CD4-positive, alpha-beta T cell (primary cell): Measurements from ENCODE around the gene MPPED2. TPM values are rescaled to one million over a fixed set of nuclear protein-coding genes. Genes with fewer than 3 reads are reported as not detected.

Source experiments
- ATAC-seq: fragments of 200-7000 bp; cut with Tn5 transposase; one replicate; pipeline ENCODE4 v1.10.0; 2022; ENCODE audit warnings: mild to moderate bottlenecking; ENCODE audit not compliant: poor library complexity
- CTCF ChIA-PET: fragments of 350-600 bp; sonication (Branson Sonifier 250); formaldehyde crosslinking; loops from one replicate; lab custom pipeline; 2021; ENCODE audit warnings: antibody characterized with exemption, inconsistent platforms; lab: Charles Lee
- POLR2A ChIA-PET: fragments of 350-600 bp; sonication (Branson Sonifier 250); formaldehyde crosslinking; loops from one replicate; lab custom pipeline; 2021; ENCODE audit warnings: antibody characterized with exemption, inconsistent platforms; lab: Charles Lee
- DNase-seq, 14 experiments: peaks; one replicate each; pipeline ENCODE4 v3.0.0-alpha.2; 2013 to 2020; ENCODE audit warnings: mixed read lengths in 2 of 14
- H3K27ac ChIP-seq, 2 donors: one replicate each; pipeline versions ENCODE4 v1.5.1 to v1.7.0; 2013; ENCODE audit warnings: low read length in 2 of 2, low read depth in 1 of 2, mild to moderate bottlenecking in 1 of 2
- H3K27me3 ChIP-seq, 2 experiments: 1 replicate in 1 of 2; 2 replicates in 1 of 2; pipeline versions ENCODE4 v1.6.1 to v1.7.0; 2013; ENCODE audit warnings: low read length in 2 of 2, control low read depth in 1 of 2, mild to moderate bottlenecking in 1 of 2, moderate library complexity in 1 of 2; ENCODE audit not compliant: insufficient read depth in 2 of 2, control insufficient read depth in 1 of 2
- H3K36me3 ChIP-seq: one replicate; pipeline ENCODE4 v1.6.1; 2013; ENCODE audit warnings: low read length, control low read depth; ENCODE audit not compliant: insufficient read depth
- H3K4me1 ChIP-seq: one replicate; pipeline ENCODE4 v1.6.1; 2013; ENCODE audit warnings: low read length, control low read depth; ENCODE audit not compliant: insufficient read depth
- H3K4me3 ChIP-seq: one replicate; pipeline ENCODE4 v1.5.1; 2013; ENCODE audit warnings: mild to moderate bottlenecking, low read length, moderate library complexity
- H3K9me3 ChIP-seq, 2 experiments: 1 replicate in 1 of 2; 2 replicates in 1 of 2; pipeline versions ENCODE4 v1.6.1 to v1.7.0; 2013; ENCODE audit warnings: low read length in 2 of 2, mild to moderate bottlenecking in 2 of 2, control low read depth in 1 of 2, moderate library complexity in 1 of 2; ENCODE audit not compliant: control insufficient read depth in 1 of 2, insufficient read depth in 1 of 2
- H3K27ac Mint-ChIP-seq: one replicate; pipeline ENCODE4 v1.8.0; 2020; ENCODE audit warnings: mixed read lengths
- H3K27me3 Mint-ChIP-seq: one replicate; pipeline ENCODE4 v1.8.0; 2021; ENCODE audit warnings: mixed read lengths
- H3K36me3 Mint-ChIP-seq: one replicate; pipeline ENCODE4 v1.8.0; 2021; ENCODE audit warnings: low read depth, mixed read lengths
- H3K4me1 Mint-ChIP-seq: one replicate; pipeline ENCODE4 v1.8.0; 2021; ENCODE audit warnings: low read depth, mixed read lengths
- H3K4me3 Mint-ChIP-seq: one replicate; pipeline ENCODE4 v1.8.0; 2020; ENCODE audit warnings: mild to moderate bottlenecking, mixed read lengths
- H3K9me3 Mint-ChIP-seq: one replicate; pipeline ENCODE4 v1.8.0; 2020; ENCODE audit warnings: mixed read lengths
- CTCF ChIP-seq: fragments of 200-600 bp; IDR thresholded peaks from one replicate; pipeline ENCODE4 v1.8.0; 2022; ENCODE audit warnings: antibody characterized with exemption, mild to moderate bottlenecking
- intact Hi-C, 2 experiments: fragments of 100-400 bp; cut with DNase I in 1 of 2; cut with micrococcal nuclease in 1 of 2; formaldehyde crosslinking; loops; one replicate each; pipeline versions ENCODE4 v1.15.1 to v1.9.0; 2023 to 2025; cut with DNase I, micrococcal nuclease
- total RNA-seq, 174 experiments: library from RNA in 2 of 174; stranded (reverse) in 2 of 174; gene quantifications; one replicate each; pipeline ENCODE4 v1.2.3 and lab custom pipeline; 2021 to 2026

MPPED2 gene
- total RNA-seq, 2 experiments from 2014 or later, result 0.96 to 1.7 TPM

GRCh38 chr11:30465623-30466022 lies 120.5 kb downstream of the MPPED2 start:
- Mint-ChIP-seq H3K4me1 (no peaks in the 10 kb centered on the region), H3K9me3 (no peaks in the 10 kb centered on the region), H3K27ac (no peak overlapping the region), H3K36me3 (no peaks in the 10 kb centered on the region), H3K27me3 (no peaks in the 10 kb centered on the region), H3K4me3 (no peak overlapping the region)
- H3K4me3 ChIP-seq, result no peak overlapping the region
- intact Hi-C loops, result no loop called here
- ChIA-PET CTCF (interaction anchor here (1.2 kb wide), 1 partner anchor 9 kb away, joined by 3 read pairs; no protein-coding TSS in a partner anchor), POLR2A (no interaction called here)
- no peaks in the 10 kb centered on the region for H3K36me3 ChIP-seq
- TF ChIP-seq CTCF, result no peak
- no peak for DNase-seq
- no peak overlapping the region for H3K27ac ChIP-seq
- H3K9me3 ChIP-seq, result no peaks in the 10 kb centered on the region
- no peak for ATAC-seq
- no peaks in the 10 kb centered on the region for H3K4me1 ChIP-seq
- H3K27me3 ChIP-seq, result no peaks in the 10 kb centered on the region

GRCh38 chr11:30465192-30465591 lies 121.0 kb downstream of the MPPED2 start:
- no peak overlapping the region for H3K27ac ChIP-seq
- no peaks in the 10 kb centered on the region for H3K4me1 ChIP-seq
- CTCF ChIA-PET, result interaction anchor here (1.2 kb wide), 1 partner anchor 8 kb away, joined by 3 read pairs; no protein-coding TSS in a partner anchor
- Mint-ChIP-seq H3K36me3 (no peaks in the 10 kb centered on the region), H3K4me1 (no peaks in the 10 kb centered on the region), H3K4me3 (no peak overlapping the region), H3K27ac (no peak overlapping the region), H3K27me3 (no peaks in the 10 kb centered on the region), H3K9me3 (no peaks in the 10 kb centered on the region)
- TF ChIP-seq CTCF, result no peak
- no peaks in the 10 kb centered on the region for H3K36me3 ChIP-seq
- H3K9me3 ChIP-seq, result no peaks in the 10 kb centered on the region
- H3K4me3 ChIP-seq, result no peak overlapping the region
- no peak for ATAC-seq
- intact Hi-C loops, result no loop called here
- no peaks in the 10 kb centered on the region for H3K27me3 ChIP-seq
- DNase-seq, result no peak
- POLR2A ChIA-PET, result no interaction called here

GRCh38 chr11:30463266-30463665 lies 122.9 kb downstream of the MPPED2 start:
- no peak for TF ChIP-seq CTCF
- CTCF ChIA-PET, result no interaction called here
- H3K27me3 ChIP-seq, result no peaks in the 10 kb centered on the region
- DNase-seq (no peak), ATAC-seq (no peak)
- POLR2A ChIA-PET, result no interaction called here
- no peak overlapping the region for H3K4me3 Mint-ChIP-seq
- H3K4me1 ChIP-seq, result no peaks in the 10 kb centered on the region
- intact Hi-C loops, result no loop called here
- no peaks in the 10 kb centered on the region for H3K4me1 Mint-ChIP-seq
- no peak overlapping the region for H3K4me3 ChIP-seq
- H3K9me3 Mint-ChIP-seq, result no peaks in the 10 kb centered on the region
- H3K27me3 Mint-ChIP-seq, result no peaks in the 10 kb centered on the region
- H3K27ac ChIP-seq, result no peak overlapping the region
- H3K36me3 Mint-ChIP-seq, result no peaks in the 10 kb centered on the region
- H3K36me3 ChIP-seq, result no peaks in the 10 kb centered on the region
- no peak overlapping the region for H3K27ac Mint-ChIP-seq
- H3K9me3 ChIP-seq, result peaks cover 0 to 3% of the 10 kb centered on the region in 2 experiments
